Kidney (tissue), 14 donors: Measurements from ENCODE around the gene DGKG. TPM values are rescaled to one million over a fixed set of nuclear protein-coding genes. Genes with fewer than 3 reads are reported as not detected.

Source experiments
- DNase-seq, 5 donors: peaks; one replicate each; pipeline ENCODE4 v3.0.0-alpha.2; 2013 to 2020
- FAIRE-seq: peaks from 2 replicates; lab custom pipeline; 2012; peaks lifted over from hg19 to GRCh38; lab: Jason Lieb, UNC
- H3K27ac ChIP-seq, 2 donors: one replicate each; pipeline ENCODE4 v1.7.0; 2013; ENCODE audit warnings: low read depth in 2 of 2, low read length in 2 of 2, inconsistent platforms in 1 of 2
- H3K27me3 ChIP-seq: one replicate; pipeline ENCODE4 v1.7.1; 2013; ENCODE audit warnings: low read length, inconsistent platforms; ENCODE audit not compliant: control insufficient read depth, insufficient read depth
- H3K36me3 ChIP-seq, 3 donors: one replicate each; pipeline versions ENCODE4 v1.7.0 to v1.7.1; 2013; ENCODE audit warnings: low read length in 3 of 3, control low read depth in 1 of 3, inconsistent platforms in 1 of 3; ENCODE audit not compliant: insufficient read depth in 3 of 3, control insufficient read depth in 2 of 3
- H3K4me1 ChIP-seq, 3 donors: one replicate each; pipeline versions ENCODE4 v1.7.0 to v1.7.1; 2013; ENCODE audit warnings: low read length in 3 of 3, inconsistent platforms in 1 of 3, low read depth in 1 of 3; ENCODE audit not compliant: control insufficient read depth in 2 of 3, insufficient read depth in 2 of 3
- H3K4me3 ChIP-seq, 3 donors: one replicate each; pipeline versions ENCODE4 v1.7.0 to v1.8.1; 2013; ENCODE audit warnings: low read length in 3 of 3, control low read depth in 1 of 3, inconsistent platforms in 1 of 3
- H3K9ac ChIP-seq, 3 donors: one replicate each; pipeline versions ENCODE4 v1.7.0 to v1.7.1; 2013; ENCODE audit warnings: low read length in 3 of 3, control low read depth in 1 of 3, inconsistent platforms in 1 of 3
- H3K9me3 ChIP-seq, 3 donors: one replicate each; pipeline versions ENCODE4 v1.7.0 to v1.7.1; 2013; ENCODE audit warnings: low read length in 3 of 3, control low read depth in 1 of 3, inconsistent platforms in 1 of 3; ENCODE audit not compliant: control insufficient read depth in 2 of 3, insufficient read depth in 1 of 3
- intact Hi-C: fragments of 100-400 bp; cut with DNase I; formaldehyde crosslinking; loops from one replicate; pipeline ENCODE4 v1.11.1; 2022
- polyA plus RNA-seq: library from polyadenylated mRNA; stranded (reverse); fragments of 350-450 nt; fragmentation: Illumina TruSeq; extraction: RNeasy Lipid Tissue Mini Kit (QIAGEN cat#74804); gene quantifications from one replicate; pipeline ENCODE4 v1.2.3, GENCODE V29; 2014; ENCODE audit warnings: low read depth, low replicate concordance; ENCODE audit not compliant: insufficient read depth
- total RNA-seq: library from RNA; stranded (reverse); fragmentation: NEBNext Ultra II Directional; extraction: Animal tissue kit (Norgen Biotek cat#: 25700); gene quantifications from one replicate; pipeline ENCODE4 v1.2.1, GENCODE V29; 2021
- TF ChIP-seq, protein P1 (sequence below): IDR thresholded peaks from 3 replicates; pipeline ENCODE4 v1.5.1; 2012; ENCODE audit warnings: mild to moderate bottlenecking, moderate library complexity, borderline replicate concordance; ENCODE audit not compliant: insufficient read depth; ENCODE audit errors: extremely low read depth
- donor health status: control.
- donor health status: control.
- donor health status: control.
- donor health status: control.
- donor health status: control.
- donor health status: DM: yes; HTN: yes; CAD: no.
- donor health status: Normal renal cell carcinoma (clear cell type).

DGKG gene
- total and polyA plus RNA-seq, 2 donors from 2014 or later = 0.95 to 11.4 TPM

DNA sequence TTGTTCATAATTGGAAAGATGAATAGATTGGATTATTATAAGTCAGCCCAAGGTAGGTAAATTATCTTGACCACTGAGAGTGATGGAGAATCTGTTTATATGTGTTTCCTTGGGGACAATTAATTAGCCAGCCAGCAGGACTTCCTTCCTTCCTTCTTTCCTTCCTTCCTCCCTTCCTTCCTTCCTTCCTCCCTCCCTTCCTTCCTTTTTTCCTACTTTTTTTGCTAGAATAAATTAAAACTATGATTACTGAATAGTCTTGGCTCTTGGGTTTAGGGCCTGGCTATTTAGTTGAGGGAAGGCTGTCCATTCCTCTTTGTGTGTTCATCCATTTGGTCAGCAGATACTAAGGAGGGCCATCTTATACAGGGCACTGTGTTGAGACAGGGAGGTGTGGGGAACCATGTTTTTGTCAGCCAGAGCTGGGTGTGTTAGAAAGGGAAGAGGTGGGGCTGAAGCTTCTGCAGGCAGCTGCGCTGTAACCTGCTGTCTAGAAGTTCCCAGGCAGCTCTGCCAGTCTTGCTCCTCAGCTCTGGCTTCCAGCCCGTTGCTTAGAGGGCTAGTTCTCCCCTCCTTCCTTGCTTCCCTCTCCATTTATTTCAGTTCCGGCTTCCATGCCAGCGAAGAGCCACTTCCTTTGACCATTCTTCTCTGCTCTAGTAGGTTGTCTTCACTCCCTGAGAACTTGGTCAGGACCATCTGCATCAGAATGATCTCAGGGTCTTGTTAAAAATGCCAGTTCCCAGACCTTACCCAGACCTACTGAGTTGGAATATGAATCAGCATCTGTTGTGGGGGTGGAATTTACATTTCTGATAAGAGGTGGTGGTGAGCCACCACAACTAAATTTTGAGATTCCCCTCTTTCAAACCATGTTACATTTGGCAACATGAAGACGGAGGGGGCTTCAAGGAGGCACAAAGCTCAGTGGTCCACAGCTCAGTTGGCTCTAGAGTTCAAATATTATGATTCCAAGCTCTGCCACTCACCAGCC lies 113.9 kb downstream of the DGKG start:
- H3K9ac ChIP-seq = no peak overlapping the region
- DNase-seq (no peak), FAIRE-seq (no peak)
- TF ChIP-seq, protein P1, sequence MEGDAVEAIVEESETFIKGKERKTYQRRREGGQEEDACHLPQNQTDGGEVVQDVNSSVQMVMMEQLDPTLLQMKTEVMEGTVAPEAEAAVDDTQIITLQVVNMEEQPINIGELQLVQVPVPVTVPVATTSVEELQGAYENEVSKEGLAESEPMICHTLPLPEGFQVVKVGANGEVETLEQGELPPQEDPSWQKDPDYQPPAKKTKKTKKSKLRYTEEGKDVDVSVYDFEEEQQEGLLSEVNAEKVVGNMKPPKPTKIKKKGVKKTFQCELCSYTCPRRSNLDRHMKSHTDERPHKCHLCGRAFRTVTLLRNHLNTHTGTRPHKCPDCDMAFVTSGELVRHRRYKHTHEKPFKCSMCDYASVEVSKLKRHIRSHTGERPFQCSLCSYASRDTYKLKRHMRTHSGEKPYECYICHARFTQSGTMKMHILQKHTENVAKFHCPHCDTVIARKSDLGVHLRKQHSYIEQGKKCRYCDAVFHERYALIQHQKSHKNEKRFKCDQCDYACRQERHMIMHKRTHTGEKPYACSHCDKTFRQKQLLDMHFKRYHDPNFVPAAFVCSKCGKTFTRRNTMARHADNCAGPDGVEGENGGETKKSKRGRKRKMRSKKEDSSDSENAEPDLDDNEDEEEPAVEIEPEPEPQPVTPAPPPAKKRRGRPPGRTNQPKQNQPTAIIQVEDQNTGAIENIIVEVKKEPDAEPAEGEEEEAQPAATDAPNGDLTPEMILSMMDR = no peak
- H3K9me3 ChIP-seq = no peaks in the 10 kb centered on the region
- no peaks in the 10 kb centered on the region for H3K4me1 ChIP-seq
- no peak overlapping the region for H3K27ac ChIP-seq
- no peaks in the 10 kb centered on the region for H3K27me3 ChIP-seq
- H3K36me3 ChIP-seq = no peaks in the 10 kb centered on the region
- H3K4me3 ChIP-seq = no peak overlapping the region
- intact Hi-C loops = no loop called here

DNA sequence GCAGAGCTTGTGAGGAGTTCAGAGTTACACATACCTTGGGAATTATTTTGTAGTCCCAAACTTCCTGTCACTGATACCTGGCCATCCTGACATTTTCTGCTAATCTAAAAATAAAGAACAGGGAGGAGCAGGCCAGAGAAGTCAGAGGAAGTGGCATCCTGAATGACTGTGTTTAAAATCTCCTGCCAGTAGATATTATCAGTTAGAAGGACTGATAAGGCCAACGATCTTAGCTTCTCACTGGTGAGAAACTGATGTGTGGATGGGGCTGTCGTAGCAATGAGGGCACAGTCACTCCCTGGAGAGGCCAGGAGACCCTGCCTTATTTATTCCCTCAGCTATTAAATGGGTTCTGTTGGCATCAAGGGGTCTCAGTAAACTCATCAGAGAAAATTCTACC lies 115.1 kb downstream of the DGKG start:
- Histone ChIP-seq H3K9ac (no peak overlapping the region), H3K27ac (no peak overlapping the region), H3K9me3 (no peaks in the 10 kb centered on the region), H3K4me1 (peaks cover 0 to 4% (median 3%) of the 10 kb centered on the region in 3 donors), H3K36me3 (no peaks in the 10 kb centered on the region), H3K27me3 (no peaks in the 10 kb centered on the region), H3K4me3 (no peak overlapping the region)
- intact Hi-C loops = no loop called here
- TF ChIP-seq, protein P1 = no peak
- DNase-seq (no peak), FAIRE-seq (no peak)

DNA sequence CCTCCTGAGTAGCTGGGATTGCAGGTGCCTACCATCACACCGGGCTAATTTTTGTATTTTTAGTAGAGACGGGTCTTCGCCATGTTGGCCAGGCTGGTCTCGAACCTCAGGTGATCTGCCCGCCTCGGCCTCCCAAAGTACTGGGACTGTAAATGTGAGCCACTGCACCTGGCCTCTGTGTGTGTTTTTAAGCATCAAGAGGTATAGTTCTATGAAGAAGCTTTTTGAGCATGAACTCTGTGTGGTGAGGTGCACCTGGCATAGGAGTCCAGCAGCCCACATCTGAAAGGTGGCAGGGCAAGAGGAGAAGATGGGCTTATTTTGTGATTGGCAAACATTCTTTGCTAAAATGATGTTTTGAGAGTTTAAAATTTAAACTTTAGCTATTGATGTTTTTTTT lies 118.0 kb downstream of the DGKG start:
- peaks cover 0 to 4% (median 3%) of the 10 kb centered on the region in 3 donors for H3K4me1 ChIP-seq
- H3K9ac ChIP-seq = no peak overlapping the region
- intact Hi-C loops = no loop called here
- FAIRE-seq (no peak), DNase-seq (no peak)
- TF ChIP-seq, protein P1 = no peak
- no peaks in the 10 kb centered on the region for H3K27me3 ChIP-seq
- no peaks in the 10 kb centered on the region for H3K9me3 ChIP-seq
- no peaks in the 10 kb centered on the region for H3K36me3 ChIP-seq
- H3K4me3 ChIP-seq = no peak overlapping the region
- no peak overlapping the region for H3K27ac ChIP-seq
